B cell (primary cell): ENCODE data around the gene TRPV4. TPM values are rescaled to one million over a fixed set of nuclear protein-coding genes. Genes with fewer than 3 reads are reported as not detected.

Source experiments
- ATAC-seq: fragments of 200-7000 bp; cut with Tn5 transposase; one replicate; pipeline ENCODE4 v1.10.0; 2021; ENCODE audit warnings: low read depth, mild to moderate bottlenecking, moderate number of reproducible peaks, moderate library complexity
- CTCF ChIA-PET: fragments of 350-600 bp; sonication (Branson Sonifier 250); formaldehyde crosslinking; loops from one replicate; lab custom pipeline; 2021; ENCODE audit warnings: antibody characterized with exemption, inconsistent platforms; lab: Charles Lee
- POLR2A ChIA-PET: fragments of 350-600 bp; sonication (Branson Sonifier 250); formaldehyde crosslinking; loops from one replicate; lab custom pipeline; 2021; ENCODE audit warnings: antibody characterized with exemption; lab: Charles Lee
- DNase-seq: peaks from one replicate; pipeline ENCODE4 v3.0.0; 2013
- H2AFZ ChIP-seq: 2 replicates; pipeline ENCODE4 v1.6.1; 2012; ENCODE audit warnings: mild to moderate bottlenecking, low read depth, low read length; ENCODE audit not compliant: insufficient read depth, poor library complexity, severe bottlenecking
- H3K27ac ChIP-seq, 2 donors: 1 replicate in 1 of 2; 2 replicates in 1 of 2; pipeline ENCODE4 v1.5.1; 2012 to 2013; ENCODE audit warnings: low read length in 2 of 2, mild to moderate bottlenecking in 2 of 2, moderate library complexity in 1 of 2
- H3K27me3 ChIP-seq, 4 experiments: fragments of 200-600 bp in 1 of 4; sonication (generic) in 1 of 4; replicated peaks in 1 of 4; 1 replicate in 2 of 4; 2 replicates in 2 of 4; pipeline versions ENCODE4 v1.6.1 to v1.7.0; 2013 to 2016; ENCODE audit warnings: low read length in 3 of 4, mild to moderate bottlenecking in 2 of 4, mixed read lengths in 1 of 4, moderate library complexity in 1 of 4; ENCODE audit not compliant: insufficient read depth in 4 of 4, control insufficient read depth in 3 of 4; ENCODE audit errors: control extremely low read depth in 1 of 4
- H3K36me3 ChIP-seq, 2 experiments: replicated peaks in 1 of 2; 1 replicate in 1 of 2; 2 replicates in 1 of 2; pipeline versions ENCODE4 v1.6.1 to v1.7.1; 2013; ENCODE audit warnings: low read length in 1 of 2; ENCODE audit not compliant: insufficient read depth in 2 of 2, control insufficient read depth in 1 of 2; ENCODE audit errors: control extremely low read depth in 1 of 2, extremely low read depth in 1 of 2
- H3K4me1 ChIP-seq, 2 donors: fragments of 200-600 bp in 1 of 2; sonication (generic) in 1 of 2; 1 replicate in 1 of 2; 2 replicates in 1 of 2; pipeline versions ENCODE4 v1.5.1 to v1.6.1; 2013 to 2017; ENCODE audit warnings: low read length in 2 of 2; ENCODE audit not compliant: control insufficient read depth in 2 of 2, insufficient read depth in 2 of 2
- H3K4me2 ChIP-seq: replicated peaks from 2 replicates; pipeline ENCODE3; 2012; ENCODE audit warnings: mild to moderate bottlenecking, low read depth, low read length; ENCODE audit not compliant: poor library complexity, severe bottlenecking
- H3K4me3 ChIP-seq, 5 experiments: fragments of 200-600 bp in 1 of 5; sonication (generic) in 1 of 5; 1 replicate in 3 of 5; 2 replicates in 2 of 5; pipeline versions ENCODE4 v1.5.1 to v1.7.0; 2011 to 2016; ENCODE audit warnings: low read length in 4 of 5, mild to moderate bottlenecking in 4 of 5, low read depth in 2 of 5, control low read depth in 1 of 5, moderate library complexity in 1 of 5; ENCODE audit not compliant: insufficient read depth in 1 of 5; ENCODE audit errors: control extremely low read depth in 1 of 5, extremely low read depth in 1 of 5
- H3K79me2 ChIP-seq: fragments of 200-600 bp; sonication (generic); one replicate; pipeline ENCODE4 v1.6.0; 2016; ENCODE audit warnings: low read length; ENCODE audit not compliant: control insufficient read depth, insufficient read depth
- H3K9ac ChIP-seq: fragments of 200-600 bp; sonication (generic); 2 replicates; pipeline ENCODE4 v1.6.1; 2017; ENCODE audit warnings: mild to moderate bottlenecking, low read length, moderate library complexity
- H3K9me3 ChIP-seq, 3 donors: one replicate each; pipeline versions ENCODE4 v1.6.1 to v1.7.1; 2013; ENCODE audit warnings: low read length in 2 of 3; ENCODE audit not compliant: control insufficient read depth in 2 of 3, insufficient read depth in 1 of 3; ENCODE audit errors: control extremely low read depth in 1 of 3
- H4K20me1 ChIP-seq: 2 replicates; pipeline ENCODE4 v1.6.0; 2012; ENCODE audit warnings: mild to moderate bottlenecking, low read length; ENCODE audit not compliant: insufficient read depth, control insufficient read depth, poor library complexity, severe bottlenecking
- H3K27ac Mint-ChIP-seq: one replicate; pipeline ENCODE4 v1.8.0; 2021; ENCODE audit warnings: mixed read lengths
- H3K27me3 Mint-ChIP-seq: one replicate; pipeline ENCODE4 v1.8.0; 2021; ENCODE audit warnings: mixed read lengths
- H3K4me1 Mint-ChIP-seq: one replicate; pipeline ENCODE4 v1.8.0; 2021; ENCODE audit warnings: mixed read lengths
- H3K4me3 Mint-ChIP-seq: one replicate; pipeline ENCODE4 v1.8.0; 2021; ENCODE audit warnings: mixed read lengths
- H3K9me3 Mint-ChIP-seq: one replicate; pipeline ENCODE4 v1.8.0; 2022; ENCODE audit warnings: mixed read lengths; ENCODE audit not compliant: insufficient read depth
- CTCF ChIP-seq: fragments of 200-600 bp; IDR thresholded peaks from one replicate; pipeline ENCODE4 v1.8.0; 2022; ENCODE audit warnings: antibody characterized with exemption, mild to moderate bottlenecking
- EZH2 ChIP-seq: IDR thresholded peaks from 2 replicates; pipeline ENCODE4 v1.6.1; 2012; ENCODE audit warnings: borderline replicate concordance, low read depth, mild to moderate bottlenecking, moderate library complexity, low read length; ENCODE audit not compliant: insufficient read depth, poor library complexity, severe bottlenecking
- WGBS: methylation state at CpG from one replicate; pipeline ENCODE4 v1.1.5; 2013; ENCODE audit warnings: missing lambda C conversion rate; ENCODE audit not compliant: insufficient coverage; 5-methylcytosine and 5-hydroxymethylcytosine counted together
- intact Hi-C: fragments of 100-400 bp; cut with micrococcal nuclease; formaldehyde crosslinking; loops from one replicate; pipeline ENCODE4 v1.10.0; 2022
- polyA plus RNA-seq: library from polyadenylated mRNA; depleted of rRNA; stranded (reverse); fragments of >200 nt; gene quantifications from 2 replicates; pipeline ENCODE4 v1.2.3, GENCODE V29; 2012
- total RNA-seq, 2 donors: library from RNA; stranded (reverse); fragments of 120-200 nt in 1 of 2; gene quantifications; 1 replicate in 1 of 2; 2 replicates in 1 of 2; pipeline versions ENCODE4 v1.2.3 to v1.2.4, GENCODE V29; 2013 to 2022

TRPV4 gene
- total and polyA plus RNA-seq, 2 donors (not counting 1 experiment from before 2014, with no cell fraction given), result not detected

- ATAC-seq (no peak), DNase-seq (no peak)
- H3K27me3 ChIP-seq, result no peaks in the 10 kb centered on the region
- Mint-ChIP-seq H3K27ac (no peak overlapping the region), H3K27me3 (peaks cover 11% of the 10 kb centered on the region), H3K4me3 (no peak overlapping the region), H3K4me1 (no peaks in the 10 kb centered on the region), H3K9me3 (peaks cover 10% of the 10 kb centered on the region)
- ChIA-PET CTCF (no interaction called here), POLR2A (no interaction called here)
- H4K20me1 ChIP-seq, result no peaks in the 10 kb centered on the region
- no peak overlapping the region for H3K27ac ChIP-seq
- H3K36me3 ChIP-seq, result no peaks in the 10 kb centered on the region
- H3K9me3 ChIP-seq, result peaks cover 3 to 25% (median 3%) of the 10 kb centered on the region in 3 donors
- H3K9ac ChIP-seq, result no peak overlapping the region
- no peak overlapping the region for H3K4me3 ChIP-seq
- no peak for TF ChIP-seq CTCF
- TF ChIP-seq EZH2, result no peak
- H3K4me2 ChIP-seq, result no peak overlapping the region
- WGBS, result 88% methylated on average over 15 of the region's 15 CpGs
- intact Hi-C loops, result no loop called here
- H3K79me2 ChIP-seq, result no peaks in the 10 kb centered on the region
- no peak overlapping the region for H2AFZ ChIP-seq
- no peaks in the 10 kb centered on the region for H3K4me1 ChIP-seq
These were observed 74.5 kb downstream of the TRPV4 start for GRCh38 chr12:109758426-109759420.

GRCh38 chr12:109757671-109758265, 75.4 kb downstream of the TRPV4 start:
- Histone ChIP-seq H3K4me1 (no peaks in the 10 kb centered on the region), H3K27ac (no peak overlapping the region), H3K36me3 (no peaks in the 10 kb centered on the region), H3K9me3 (peaks cover 3 to 15% (median 3%) of the 10 kb centered on the region in 3 donors), H3K9ac (no peak overlapping the region), H3K27me3 (no peaks in the 10 kb centered on the region), H3K4me3 (no peak overlapping the region), H4K20me1 (no peaks in the 10 kb centered on the region), H2AFZ (no peak overlapping the region), H3K4me2 (no peak overlapping the region), H3K79me2 (no peaks in the 10 kb centered on the region)
- H3K27me3 Mint-ChIP-seq, result peaks cover 11% of the 10 kb centered on the region
- DNase-seq (no peak), ATAC-seq (no peak)
- POLR2A ChIA-PET, result no interaction called here
- H3K4me1 Mint-ChIP-seq, result no peaks in the 10 kb centered on the region
- intact Hi-C loops, result no loop called here
- CTCF ChIA-PET, result no interaction called here
- H3K27ac Mint-ChIP-seq, result no peak overlapping the region
- H3K9me3 Mint-ChIP-seq, result peaks cover 10% of the 10 kb centered on the region
- H3K4me3 Mint-ChIP-seq, result no peak overlapping the region
- TF ChIP-seq CTCF (no peak), EZH2 (no peak)
- 90% methylated on average over 9 of the region's 11 CpGs for WGBS
